A673 (cell line): ENCODE measurements around the gene SDS.

Source experiments
- EZH2 ChIP-seq: fragments of 200-600 bp; sonication (generic); IDR thresholded peaks from 2 replicates; pipeline ENCODE4 v1.6.1; 2017; ENCODE audit warnings: borderline replicate concordance, low read depth, mild to moderate bottlenecking, mixed read lengths, antibody characterized with exemption, low read length; ENCODE audit not compliant: poor library complexity, severe bottlenecking
- TF ChIP-seq, protein P1 (sequence below): fragments of 300-800, 200-600 bp; sonication (generic); conservative IDR thresholded peaks from 2 replicates; pipeline ENCODE4 v1.5.1; 2017; ENCODE audit warnings: low read depth, mild to moderate bottlenecking, antibody characterized with exemption, low read length, moderate library complexity, mixed read lengths

DNA sequence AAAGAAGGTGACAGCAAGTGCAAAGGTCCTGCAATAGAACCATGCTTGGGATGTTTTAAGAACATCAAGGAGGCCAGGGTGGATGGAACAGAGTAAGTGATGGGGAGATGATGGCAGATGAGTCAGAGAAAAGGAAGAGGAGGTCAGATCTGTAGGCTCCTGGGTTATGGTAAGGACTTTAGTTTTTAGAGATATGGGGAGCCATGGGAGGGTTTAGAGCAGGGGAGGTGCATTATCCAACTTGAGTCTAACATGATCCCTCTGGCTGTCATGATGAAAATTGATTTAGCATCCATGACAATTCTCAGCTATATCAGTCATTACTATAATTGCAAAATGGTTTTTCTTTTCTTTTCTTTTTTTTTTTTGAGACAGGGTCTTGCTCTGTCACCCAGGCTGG lies 52.6 kb downstream of the SDS start:
- TF ChIP-seq, protein P1, sequence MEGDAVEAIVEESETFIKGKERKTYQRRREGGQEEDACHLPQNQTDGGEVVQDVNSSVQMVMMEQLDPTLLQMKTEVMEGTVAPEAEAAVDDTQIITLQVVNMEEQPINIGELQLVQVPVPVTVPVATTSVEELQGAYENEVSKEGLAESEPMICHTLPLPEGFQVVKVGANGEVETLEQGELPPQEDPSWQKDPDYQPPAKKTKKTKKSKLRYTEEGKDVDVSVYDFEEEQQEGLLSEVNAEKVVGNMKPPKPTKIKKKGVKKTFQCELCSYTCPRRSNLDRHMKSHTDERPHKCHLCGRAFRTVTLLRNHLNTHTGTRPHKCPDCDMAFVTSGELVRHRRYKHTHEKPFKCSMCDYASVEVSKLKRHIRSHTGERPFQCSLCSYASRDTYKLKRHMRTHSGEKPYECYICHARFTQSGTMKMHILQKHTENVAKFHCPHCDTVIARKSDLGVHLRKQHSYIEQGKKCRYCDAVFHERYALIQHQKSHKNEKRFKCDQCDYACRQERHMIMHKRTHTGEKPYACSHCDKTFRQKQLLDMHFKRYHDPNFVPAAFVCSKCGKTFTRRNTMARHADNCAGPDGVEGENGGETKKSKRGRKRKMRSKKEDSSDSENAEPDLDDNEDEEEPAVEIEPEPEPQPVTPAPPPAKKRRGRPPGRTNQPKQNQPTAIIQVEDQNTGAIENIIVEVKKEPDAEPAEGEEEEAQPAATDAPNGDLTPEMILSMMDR = no peak
- TF ChIP-seq EZH2 = no peak
